HG03045 (cell line): Measurements from ENCODE around the gene AGPAT4.
A peak's percentile ranks its signal among the peaks of the same experiment; 100 is the strongest.
"Not testable (repeated sequence)": the region's sequence is repeated elsewhere in the genome, so short reads cannot be mapped to it uniquely, and the experiment has no call there.

Experiments used
- ATAC-seq: cut with Tn5 transposase; IDR thresholded peaks from one replicate; pipeline ENCODE4 v1.9.1; 2021; ENCODE audit warnings: mild to moderate bottlenecking, moderate library complexity; ENCODE audit not compliant: unreplicated experiment

AGPAT4 gene

GRCh38 chr6:161230339-161230738 is 43.5 kb downstream of the AGPAT4 start:
- no peak for ATAC-seq

GRCh38 chr6:161228921-161229591 is 44.8 kb downstream of the AGPAT4 start:
- peak; percentile 57 for ATAC-seq

DNA sequence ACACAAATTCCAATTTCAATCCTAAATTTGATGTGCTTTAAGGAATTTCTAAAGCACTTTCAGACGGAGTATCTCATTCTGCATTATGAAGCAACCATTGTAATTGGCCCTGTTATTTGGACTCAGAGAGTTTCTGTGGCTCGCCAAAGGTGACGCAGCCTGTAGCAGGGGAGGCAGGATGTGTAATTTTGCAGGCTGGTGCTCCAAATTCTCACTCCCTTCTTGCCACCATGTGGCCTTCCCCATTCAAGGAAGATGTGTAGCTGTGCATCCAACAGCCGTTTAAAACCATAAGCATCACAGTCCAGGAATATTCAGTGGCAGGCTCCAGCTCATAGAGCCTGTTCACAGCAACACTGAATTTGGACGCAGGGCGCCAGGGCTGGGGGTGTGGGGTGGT is 45.8 kb downstream of the AGPAT4 start:
- ATAC-seq = no peak

GRCh38 chr6:161227004-161227960 is 46.6 kb downstream of the AGPAT4 start:
- ATAC-seq = no peak

- ATAC-seq = peak; percentile 46
Observed at GRCh38 chr6:161226009-161226964, 47.6 kb downstream of the AGPAT4 start.

- no peak for ATAC-seq
Observed at GRCh38 chr6:161225681-161226008, 48.2 kb downstream of the AGPAT4 start.

- not testable (repeated sequence) for ATAC-seq
Observed at GRCh38 chr6:161224951-161225680, 48.7 kb downstream of the AGPAT4 start.

GRCh38 chr6:161223646-161224045 is 50.2 kb downstream of the AGPAT4 start:
- ATAC-seq = no peak

- ATAC-seq = no peak
Observed at GRCh38 chr6:161222706-161223234, 51.1 kb downstream of the AGPAT4 start.

GRCh38 chr6:161220346-161220745 is 53.5 kb downstream of the AGPAT4 start:
- ATAC-seq = no peak

DNA sequence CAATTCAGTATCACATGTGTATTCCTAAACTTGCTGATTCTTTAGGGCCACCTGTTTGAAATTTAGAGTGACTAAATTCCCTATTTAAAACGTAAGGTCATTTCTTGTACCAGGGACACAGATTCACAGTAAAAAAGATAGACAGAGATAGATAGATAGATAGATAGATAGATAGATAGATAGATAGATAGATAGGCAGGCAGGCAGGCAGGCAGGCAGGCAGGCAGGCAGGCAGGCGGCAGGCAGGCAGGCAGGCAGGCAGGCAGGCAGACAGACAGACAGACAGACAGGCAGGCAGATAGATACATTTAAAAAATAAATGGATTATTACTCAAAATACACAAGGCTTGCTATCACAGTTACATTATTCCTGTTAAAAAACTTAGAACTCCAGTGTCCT is 54.2 kb downstream of the AGPAT4 start:
- ATAC-seq = no peak

DNA sequence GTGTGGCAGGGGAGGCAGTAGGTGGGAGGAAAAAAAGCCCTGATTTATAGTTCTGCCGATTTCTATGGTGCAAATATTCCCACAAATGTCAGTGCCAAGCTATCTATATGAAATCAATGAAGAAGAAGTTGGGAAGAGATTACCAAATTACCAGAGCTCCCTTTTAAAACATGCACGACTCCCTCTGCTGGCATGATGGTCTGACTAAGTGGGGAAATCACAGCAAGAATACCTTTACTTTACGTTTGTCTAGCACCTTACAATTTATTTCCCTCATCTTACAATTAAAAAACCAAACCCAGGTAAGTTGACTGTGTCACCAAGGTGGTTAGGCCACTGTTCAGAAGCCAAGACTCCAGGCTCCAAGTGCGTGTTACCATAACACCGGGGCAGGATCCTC is 55.6 kb downstream of the AGPAT4 start:
- ATAC-seq = no peak

GRCh38 chr6:161217628-161218027 is 56.2 kb downstream of the AGPAT4 start:
- ATAC-seq = no peak

DNA sequence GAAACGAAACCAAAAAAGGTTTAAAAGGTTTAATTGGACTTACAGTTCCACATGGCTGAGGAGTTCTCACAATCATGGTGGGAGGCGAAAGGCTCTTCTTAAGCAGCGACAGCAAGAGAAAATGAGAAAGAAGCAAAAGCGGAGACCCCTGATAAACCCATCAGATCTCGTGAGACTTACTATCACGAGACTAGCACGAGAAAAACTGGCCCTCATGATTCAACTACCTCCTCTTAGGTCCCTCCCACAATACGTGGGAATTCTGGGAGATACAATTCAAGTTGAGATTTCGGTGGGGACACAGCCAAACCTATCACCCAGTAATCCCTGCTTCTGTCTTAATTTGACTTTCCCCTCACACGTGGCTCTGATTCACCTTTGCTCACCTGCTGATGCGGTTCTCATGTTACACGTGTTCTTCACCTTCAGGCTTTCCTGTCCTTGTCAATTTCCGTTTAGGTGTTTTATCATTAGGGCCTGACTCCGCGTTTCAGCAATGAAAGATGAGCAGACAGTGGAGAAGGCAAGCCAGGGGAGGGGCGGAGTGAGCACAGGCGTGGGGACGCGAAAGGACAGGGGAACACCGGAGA is 57.1 kb downstream of the AGPAT4 start:
- no peak for ATAC-seq

- no peak for ATAC-seq
Observed at GRCh38 chr6:161215876-161216615, 57.8 kb downstream of the AGPAT4 start.

GRCh38 chr6:161215193-161215592 is 58.7 kb downstream of the AGPAT4 start:
- ATAC-seq = no peak

DNA sequence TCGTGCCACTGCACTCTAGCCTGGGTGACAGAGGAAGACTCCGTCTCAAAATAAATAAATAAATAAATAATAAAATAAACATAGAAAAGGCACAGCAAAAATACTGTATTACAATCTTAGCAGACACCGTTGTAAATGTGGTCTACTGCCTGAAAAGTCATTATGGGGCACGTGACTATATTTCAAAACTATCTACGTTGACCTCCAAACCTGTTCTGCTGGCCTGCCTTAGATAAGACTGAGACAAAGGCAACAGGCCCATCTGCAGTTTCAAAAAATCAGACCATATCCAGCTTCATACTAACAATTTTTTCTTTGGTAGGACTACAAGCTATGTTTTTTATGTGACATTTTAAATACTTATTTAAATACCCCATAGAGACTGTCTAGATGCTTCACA is 59.1 kb downstream of the AGPAT4 start:
- no peak for ATAC-seq

DNA sequence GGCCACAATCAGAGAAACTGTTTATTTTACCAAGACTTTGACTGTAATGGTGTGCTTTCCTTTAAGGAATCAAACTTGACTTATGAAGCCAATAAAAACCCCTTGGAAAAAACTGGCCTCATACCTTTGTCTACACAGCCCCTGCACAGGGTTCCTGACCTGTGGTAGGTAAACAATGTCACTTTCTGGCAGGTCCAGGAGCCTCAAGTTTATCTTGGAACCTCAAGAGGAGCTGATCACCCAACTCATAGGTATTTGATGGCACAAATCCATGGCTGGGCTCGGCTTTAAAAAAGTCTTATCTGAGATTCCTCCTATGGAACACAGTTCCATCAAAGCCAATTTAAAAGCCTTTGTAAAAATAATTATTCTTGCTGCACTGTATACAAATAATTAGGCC is 61.0 kb downstream of the AGPAT4 start:
- ATAC-seq = no peak

DNA sequence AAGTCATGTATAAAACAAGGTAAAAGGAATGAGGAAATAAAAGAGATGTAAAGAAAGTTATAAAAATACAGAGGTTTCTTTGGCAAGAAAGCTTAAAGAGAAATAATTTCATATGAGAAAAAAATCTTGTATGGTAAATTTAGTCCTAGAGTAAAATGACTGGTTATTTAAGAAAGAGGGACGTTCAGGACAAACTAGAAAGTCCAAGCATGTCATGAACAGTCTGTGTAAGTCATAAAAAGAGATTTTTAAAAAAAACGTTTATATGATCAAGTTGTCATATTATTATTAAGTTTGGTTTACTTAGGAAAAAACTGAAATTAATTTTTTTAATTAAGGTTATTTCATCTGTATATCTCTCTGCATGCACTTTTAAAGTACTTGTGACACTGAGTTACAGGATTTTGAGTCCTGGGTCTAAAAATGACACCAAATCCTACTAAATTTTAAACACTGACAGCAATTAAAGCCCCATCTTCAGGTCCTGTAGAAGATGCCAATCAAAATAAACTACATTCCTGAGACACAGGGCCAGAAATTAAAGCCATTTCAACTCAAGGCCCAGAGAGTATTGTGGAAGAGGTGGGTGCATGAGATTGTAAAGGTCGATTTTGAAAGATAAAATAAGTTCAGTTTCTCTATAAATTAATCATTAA is 62.4 kb downstream of the AGPAT4 start:
- ATAC-seq = no peak
